GM21526 (cell line): Measurements from ENCODE around the gene ZNF710.
A peak's percentile ranks its signal among the peaks of the same experiment; 100 is the strongest.

Experiments
- ATAC-seq: cut with Tn5 transposase; IDR thresholded peaks from one replicate; pipeline ENCODE4 v1.9.1; 2021; ENCODE audit warnings: moderate library complexity; ENCODE audit not compliant: unreplicated experiment, low FRiP score

Gene ZNF710

GRCh38 chr15:90015294-90015693 is 14.2 kb downstream of the ZNF710 start:
- ATAC-seq, result no peak

- no peak for ATAC-seq
Observed at GRCh38 chr15:90015749-90016148, 14.6 kb downstream of the ZNF710 start.

- no peak for ATAC-seq
Observed at GRCh38 chr15:90016721-90017120, 15.6 kb downstream of the ZNF710 start.

GRCh38 chr15:90018216-90018831 is 17.2 kb downstream of the ZNF710 start:
- ATAC-seq, result no peak

GRCh38 chr15:90019611-90020010 is 18.5 kb downstream of the ZNF710 start:
- ATAC-seq, result no peak

- ATAC-seq, result no peak
Observed at GRCh38 chr15:90020021-90020735, 19.1 kb downstream of the ZNF710 start.

GRCh38 chr15:90020936-90021507 is 19.9 kb downstream of the ZNF710 start:
- ATAC-seq, result no peak

GRCh38 chr15:90022345-90022744 is 21.2 kb downstream of the ZNF710 start:
- ATAC-seq, result no peak

- ATAC-seq, result no peak
Observed at GRCh38 chr15:90022905-90023700, 22.0 kb downstream of the ZNF710 start.

GRCh38 chr15:90024406-90024805 is 23.3 kb downstream of the ZNF710 start:
- ATAC-seq, result no peak

GRCh38 chr15:90025489-90026033 is 24.4 kb downstream of the ZNF710 start:
- ATAC-seq, result no peak

GRCh38 chr15:90028376-90028944 is 27.3 kb downstream of the ZNF710 start:
- no peak for ATAC-seq

GRCh38 chr15:90029024-90029423 is 27.9 kb downstream of the ZNF710 start:
- ATAC-seq, result no peak

GRCh38 chr15:90030376-90030775 is 29.3 kb downstream of the ZNF710 start:
- ATAC-seq, result no peak

- ATAC-seq, result peak; percentile 74
Observed at GRCh38 chr15:90031231-90031791, 30.2 kb downstream of the ZNF710 start.

- no peak for ATAC-seq
Observed at GRCh38 chr15:90033006-90033405, 31.9 kb downstream of the ZNF710 start.

GRCh38 chr15:90033448-90033847 is 32.3 kb downstream of the ZNF710 start:
- no peak for ATAC-seq

- ATAC-seq, result no peak
Observed at GRCh38 chr15:90035095-90035839, 34.1 kb downstream of the ZNF710 start.

- ATAC-seq, result no peak
Observed at GRCh38 chr15:90035840-90036230, 34.7 kb downstream of the ZNF710 start.

- ATAC-seq, result no peak
Observed at GRCh38 chr15:90036343-90036742, 35.2 kb downstream of the ZNF710 start.
